ENCODE data around the gene C1orf105. TPM values are rescaled to one million over a fixed set of nuclear protein-coding genes. Genes with fewer than 3 reads are reported as not detected.

The C1orf105 gene
- total RNA-seq, 4 donors from 2014 or later: 0.61 to 0.67 TPM; not detected in 2

GRCh38 chr1:172467446-172467845 is 47.0 kb downstream of the C1orf105 start:
- Histone ChIP-seq H3K4me3 (no peak overlapping the region), H3K4me1 (peaks cover 0 to 9% of the 10 kb centered on the region in 2 donors), H3K27ac (no peak overlapping the region), H3K36me3 (no peaks in the 10 kb centered on the region), H3K9me3 (no peaks in the 10 kb centered on the region), H3K27me3 (no peaks in the 10 kb centered on the region)
- no peak for DNase-seq
- in situ Hi-C loops (cut with MboI; ENCODE audit: low sequenced_read_pairs in 4 of 4) (loop anchor here in 1 of 4 donors (25.0 kb wide), 1 partner anchor 245 kb away; no protein-coding TSS in a partner anchor), intact Hi-C loops (cut with DNase I; ENCODE audit: low total_unique reads) (no loop called here)
- TF ChIP-seq CTCF (IDR thresholded peaks at IDR 0.05 in 4 of 5, conservative IDR thresholded peaks at IDR 0.05 in 1 of 5): no peak
- ATAC-seq: no peak

- Histone ChIP-seq H3K27ac (no peak overlapping the region), H3K27me3 (no peaks in the 10 kb centered on the region), H3K4me1 (peaks cover 0 to 9% of the 10 kb centered on the region in 2 donors), H3K9me3 (no peaks in the 10 kb centered on the region), H3K36me3 (no peaks in the 10 kb centered on the region), H3K4me3 (no peak overlapping the region)
- in situ Hi-C loops (cut with MboI; ENCODE audit: low sequenced_read_pairs in 4 of 4) (loop anchor here in 1 of 4 donors (25.0 kb wide), 1 partner anchor 244 kb away; no protein-coding TSS in a partner anchor), intact Hi-C loops (cut with DNase I; ENCODE audit: low total_unique reads) (no loop called here)
- ATAC-seq: no peak
- DNase-seq: no peak
- TF ChIP-seq CTCF (IDR thresholded peaks at IDR 0.05 in 4 of 5, conservative IDR thresholded peaks at IDR 0.05 in 1 of 5): no peak
- no peak for TF ChIP-seq POLR2A (IDR thresholded peaks at IDR 0.05)
These were observed 47.8 kb downstream of the C1orf105 start for GRCh38 chr1:172468296-172468695.

- DNase-seq: no peak
- no peaks in the 10 kb centered on the region for H3K36me3 ChIP-seq
- in situ Hi-C loops (cut with MboI; ENCODE audit: low sequenced_read_pairs in 4 of 4): loop anchor here in 1 of 4 donors (25.0 kb wide), 1 partner anchor 243 kb away; no protein-coding TSS in a partner anchor
- no peak for ATAC-seq
- H3K27ac ChIP-seq: no peak overlapping the region
- H3K27me3 ChIP-seq: no peaks in the 10 kb centered on the region
- H3K4me3 ChIP-seq: no peak overlapping the region
- H3K4me1 ChIP-seq: peaks cover 0 to 9% of the 10 kb centered on the region in 2 donors
- intact Hi-C loops (cut with DNase I; ENCODE audit: low total_unique reads): no loop called here
- TF ChIP-seq POLR2A (IDR thresholded peaks at IDR 0.05) (no peak), CTCF (IDR thresholded peaks at IDR 0.05 in 4 of 5, conservative IDR thresholded peaks at IDR 0.05 in 1 of 5) (no peak)
- no peaks in the 10 kb centered on the region for H3K9me3 ChIP-seq
These were observed 49.2 kb downstream of the C1orf105 start for GRCh38 chr1:172469717-172470116.

- no peak for DNase-seq
- Histone ChIP-seq H3K4me3 (no peak overlapping the region), H3K4me1 (peaks cover 0 to 9% of the 10 kb centered on the region in 2 donors), H3K27me3 (no peaks in the 10 kb centered on the region), H3K27ac (no peak overlapping the region), H3K9me3 (no peaks in the 10 kb centered on the region), H3K36me3 (no peaks in the 10 kb centered on the region)
- in situ Hi-C loops (cut with MboI; ENCODE audit: low sequenced_read_pairs in 4 of 4): loop anchor here in 1 of 4 donors (25.0 kb wide), 1 partner anchor 242 kb away; no protein-coding TSS in a partner anchor
- ATAC-seq: no peak
- intact Hi-C loops (cut with DNase I; ENCODE audit: low total_unique reads): no loop called here
- TF ChIP-seq CTCF (IDR thresholded peaks at IDR 0.05 in 4 of 5, conservative IDR thresholded peaks at IDR 0.05 in 1 of 5) (no peak), POLR2A (IDR thresholded peaks at IDR 0.05) (no peak)
These were observed 49.7 kb downstream of the C1orf105 start for GRCh38 chr1:172470149-172470548.

GRCh38 chr1:172471666-172472065 is 51.2 kb downstream of the C1orf105 start:
- no peaks in the 10 kb centered on the region for H3K27me3 ChIP-seq
- no peaks in the 10 kb centered on the region for H3K36me3 ChIP-seq
- no peak overlapping the region for H3K27ac ChIP-seq
- in situ Hi-C loops (cut with MboI; ENCODE audit: low sequenced_read_pairs in 4 of 4): loop anchor here in 1 of 4 donors (25.0 kb wide), 1 partner anchor 241 kb away; no protein-coding TSS in a partner anchor
- H3K9me3 ChIP-seq: no peaks in the 10 kb centered on the region
- no peak overlapping the region for H3K4me3 ChIP-seq
- no peak for ATAC-seq
- TF ChIP-seq POLR2A (IDR thresholded peaks at IDR 0.05): no peak
- no peak for TF ChIP-seq CTCF (IDR thresholded peaks at IDR 0.05 in 4 of 5, conservative IDR thresholded peaks at IDR 0.05 in 1 of 5)
- no peak for DNase-seq
- intact Hi-C loops (cut with DNase I; ENCODE audit: low total_unique reads): no loop called here
- H3K4me1 ChIP-seq: no peaks in the 10 kb centered on the region

Measured in gastrocnemius medialis (tissue), 4 donors.